Right kidney (tissue), 1 donor: Measurements from ENCODE around the gene TOMM6.
"Not testable (repeated sequence)": the region's sequence is repeated elsewhere in the genome, so short reads cannot be mapped to it uniquely, and the experiment has no call there.

ENCODE experiments used
- DNase-seq: peaks from one replicate; pipeline ENCODE4 v3.0.0-alpha.2; 2016

The TOMM6 gene

GRCh38 chr6:41759106-41759904, 28.2 kb upstream of the TOMM6 start:
- no peak for DNase-seq

- DNase-seq = no peak
These were observed 27.5 kb upstream of the TOMM6 start for GRCh38 chr6:41759905-41760579.

- DNase-seq = no peak
These were observed 24.0 kb upstream of the TOMM6 start for GRCh38 chr6:41763470-41763869.

GRCh38 chr6:41766043-41766664, 21.3 kb upstream of the TOMM6 start:
- not testable (repeated sequence) for DNase-seq

- DNase-seq = no peak
These were observed 20.2 kb upstream of the TOMM6 start for GRCh38 chr6:41767112-41767833.

- DNase-seq = no peak
These were observed 18.8 kb upstream of the TOMM6 start for GRCh38 chr6:41768545-41769308.

- no peak for DNase-seq
These were observed 18.1 kb upstream of the TOMM6 start for GRCh38 chr6:41769376-41769775.

- no peak for DNase-seq
These were observed 17.0 kb upstream of the TOMM6 start for GRCh38 chr6:41770381-41771057.

GRCh38 chr6:41771058-41771983, 16.2 kb upstream of the TOMM6 start:
- no peak for DNase-seq

- DNase-seq = no peak
These were observed 12.7 kb upstream of the TOMM6 start for GRCh38 chr6:41774841-41775240.

GRCh38 chr6:41775293-41775882, 12.1 kb upstream of the TOMM6 start:
- no peak for DNase-seq

GRCh38 chr6:41777551-41778285, 9.8 kb upstream of the TOMM6 start:
- no peak for DNase-seq

GRCh38 chr6:41778895-41779294, 8.6 kb upstream of the TOMM6 start:
- DNase-seq = no peak

- no peak for DNase-seq
These were observed 8.2 kb upstream of the TOMM6 start for GRCh38 chr6:41779336-41779735.

GRCh38 chr6:41779788-41780550, 7.5 kb upstream of the TOMM6 start, which contains the start of gene FRS3:
Gene FRS3 (minus strand): TSS chr6:41779900. CDS start chr6:41776987, 2,913 bp downstream.
- DNase-seq = peak; percentile 83

- peak; percentile 66 for DNase-seq
These were observed 6.7 kb upstream of the TOMM6 start, which contains the start of gene PRICKLE4 for GRCh38 chr6:41780551-41781365. Gene PRICKLE4 (plus strand): TSS chr6:41780782. CDS start chr6:41783474, 2,692 bp downstream.

GRCh38 chr6:41781366-41781730, 6.1 kb upstream of the TOMM6 start:
- DNase-seq = no peak
